ENCODE data around the gene EYS. TPM values are rescaled to one million over a fixed set of nuclear protein-coding genes. Genes with fewer than 3 reads are reported as not detected.
"Not testable (repeated sequence)": the region's sequence is repeated elsewhere in the genome, so short reads cannot be mapped to it uniquely, and the experiment has no call there.

Gene EYS
- total RNA-seq, 1 experiment from 2014 or later: 1.5 TPM

DNA sequence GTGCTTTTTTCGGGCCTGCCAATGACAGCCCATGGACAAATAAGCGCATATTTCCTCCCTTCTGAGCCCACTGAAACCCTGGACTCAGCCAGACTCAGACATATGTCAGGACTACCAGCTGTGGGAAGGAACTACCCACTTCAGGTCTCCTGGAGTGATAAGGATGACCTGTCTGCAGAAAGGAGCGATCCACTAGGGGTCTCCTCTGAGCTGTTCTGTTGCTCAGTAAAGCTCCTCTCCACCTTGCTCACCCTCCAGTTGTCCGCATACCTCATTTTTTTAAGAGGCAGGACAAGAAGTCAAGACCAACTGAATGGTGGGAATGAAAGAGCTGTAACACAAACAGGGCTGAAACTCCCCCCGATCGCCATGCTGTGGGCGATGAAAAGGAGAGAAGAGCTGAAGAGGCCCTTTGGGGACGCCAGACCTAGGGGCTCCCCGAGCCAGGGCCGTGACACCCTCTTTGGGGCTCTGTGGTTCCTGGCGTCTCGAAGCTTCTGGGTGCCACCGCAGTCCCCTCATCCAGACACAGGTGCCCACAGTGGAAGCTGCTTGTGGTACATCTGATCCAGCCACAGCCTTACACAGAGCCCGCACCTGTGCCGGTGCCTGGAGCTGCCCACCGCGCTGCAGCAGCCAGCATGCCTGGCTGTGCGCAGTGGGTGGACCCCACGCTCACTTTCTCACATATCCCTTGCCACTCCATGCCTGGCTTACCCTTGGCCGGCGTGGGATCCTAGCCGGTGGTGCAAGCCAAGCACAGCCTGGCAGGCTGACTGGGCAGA lies 68.8 kb downstream of the EYS start:
- CTCF ChIA-PET: interaction anchor here (0.6 to 1.7 kb wide), 6 partner anchors 8 to 1994 kb away, joined by 3 to 7 read pairs (median 3); no protein-coding TSS in a partner anchor
- intact Hi-C loops (cut with micrococcal nuclease): no loop called here
- DNase-seq (ENCODE audit: unreplicated experiment): peak; percentile 18
- no TSS peak for BruUV-seq (replicated peaks)
- H3K27me3 Mint-ChIP-seq (ENCODE audit: insufficient read depth, unreplicated experiment): no peaks in the 10 kb centered on the region
- H3K9me3 Mint-ChIP-seq (ENCODE audit: unreplicated experiment): no peaks in the 10 kb centered on the region
- H3K27ac Mint-ChIP-seq (ENCODE audit: low read depth, unreplicated experiment): no peak overlapping the region
- H3K36me3 Mint-ChIP-seq (ENCODE audit: insufficient read depth, unreplicated experiment): no peaks in the 10 kb centered on the region
- no peak overlapping the region for H3K4me3 Mint-ChIP-seq (ENCODE audit: unreplicated experiment)
- H3K4me1 Mint-ChIP-seq (ENCODE audit: insufficient read depth, unreplicated experiment): peaks cover 7% of the 10 kb centered on the region
- POLR2A ChIA-PET: no interaction called here
- TF ChIP-seq, protein P1, sequence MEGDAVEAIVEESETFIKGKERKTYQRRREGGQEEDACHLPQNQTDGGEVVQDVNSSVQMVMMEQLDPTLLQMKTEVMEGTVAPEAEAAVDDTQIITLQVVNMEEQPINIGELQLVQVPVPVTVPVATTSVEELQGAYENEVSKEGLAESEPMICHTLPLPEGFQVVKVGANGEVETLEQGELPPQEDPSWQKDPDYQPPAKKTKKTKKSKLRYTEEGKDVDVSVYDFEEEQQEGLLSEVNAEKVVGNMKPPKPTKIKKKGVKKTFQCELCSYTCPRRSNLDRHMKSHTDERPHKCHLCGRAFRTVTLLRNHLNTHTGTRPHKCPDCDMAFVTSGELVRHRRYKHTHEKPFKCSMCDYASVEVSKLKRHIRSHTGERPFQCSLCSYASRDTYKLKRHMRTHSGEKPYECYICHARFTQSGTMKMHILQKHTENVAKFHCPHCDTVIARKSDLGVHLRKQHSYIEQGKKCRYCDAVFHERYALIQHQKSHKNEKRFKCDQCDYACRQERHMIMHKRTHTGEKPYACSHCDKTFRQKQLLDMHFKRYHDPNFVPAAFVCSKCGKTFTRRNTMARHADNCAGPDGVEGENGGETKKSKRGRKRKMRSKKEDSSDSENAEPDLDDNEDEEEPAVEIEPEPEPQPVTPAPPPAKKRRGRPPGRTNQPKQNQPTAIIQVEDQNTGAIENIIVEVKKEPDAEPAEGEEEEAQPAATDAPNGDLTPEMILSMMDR (IDR thresholded peaks at IDR 0.05; ENCODE audit: unreplicated experiment): peak; percentile 28

DNA sequence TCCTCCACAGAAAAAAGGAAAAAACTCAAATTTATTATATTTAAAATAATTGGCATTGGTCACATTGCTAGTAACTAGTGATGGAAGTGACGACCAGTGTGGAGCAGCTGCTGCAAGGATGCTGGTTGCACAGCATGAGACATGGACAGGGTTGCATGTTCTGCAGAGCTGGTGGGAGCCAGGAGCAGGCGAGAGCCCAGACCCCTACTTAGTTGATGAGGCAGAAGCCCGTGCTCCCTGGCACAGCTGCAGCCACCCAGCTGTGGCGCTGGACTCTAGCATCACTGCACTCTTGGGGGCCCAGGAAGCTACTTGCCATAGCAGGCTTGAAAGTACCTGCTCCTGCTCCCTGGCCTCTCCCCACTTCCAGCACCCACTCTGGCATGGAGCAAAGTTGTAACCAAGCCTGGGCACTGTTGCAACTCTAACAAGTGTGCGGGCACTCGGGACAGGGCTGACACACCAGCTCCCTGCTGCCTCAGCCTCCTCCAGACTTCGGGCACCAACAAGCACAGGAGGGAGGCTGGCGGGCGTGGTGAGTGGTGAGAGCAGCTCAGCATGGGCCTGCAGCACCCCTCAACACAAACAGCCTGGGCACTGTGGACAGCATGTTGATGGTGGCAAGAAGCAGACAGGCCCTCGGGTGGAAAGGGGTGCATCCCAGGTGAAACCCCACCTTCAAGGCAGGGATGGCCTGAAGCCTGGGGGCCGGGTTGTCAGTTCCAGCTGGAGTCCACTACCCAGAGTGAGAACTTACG lies 69.6 kb downstream of the EYS start:
- CTCF ChIA-PET: interaction anchor here (0.6 to 1.7 kb wide), 5 partner anchors 9 to 1995 kb away, joined by 3 to 7 read pairs (median 3); no protein-coding TSS in a partner anchor
- POLR2A ChIA-PET: interaction anchor here (0.6 kb wide), 1 partner anchor 942 kb away, joined by 3 read pairs; no protein-coding TSS in a partner anchor
- Mint-ChIP-seq H3K36me3 (ENCODE audit: insufficient read depth, unreplicated experiment) (no peaks in the 10 kb centered on the region), H3K4me3 (ENCODE audit: unreplicated experiment) (no peak overlapping the region), H3K9me3 (ENCODE audit: unreplicated experiment) (no peaks in the 10 kb centered on the region), H3K27me3 (ENCODE audit: insufficient read depth, unreplicated experiment) (no peaks in the 10 kb centered on the region), H3K27ac (ENCODE audit: low read depth, unreplicated experiment) (no peak overlapping the region), H3K4me1 (ENCODE audit: insufficient read depth, unreplicated experiment) (peaks cover 7% of the 10 kb centered on the region)
- TF ChIP-seq, protein P1 (IDR thresholded peaks at IDR 0.05; ENCODE audit: unreplicated experiment): no peak
- intact Hi-C loops (cut with micrococcal nuclease): no loop called here
- DNase-seq (ENCODE audit: unreplicated experiment): no peak
- no TSS peak for BruUV-seq (replicated peaks)

DNA sequence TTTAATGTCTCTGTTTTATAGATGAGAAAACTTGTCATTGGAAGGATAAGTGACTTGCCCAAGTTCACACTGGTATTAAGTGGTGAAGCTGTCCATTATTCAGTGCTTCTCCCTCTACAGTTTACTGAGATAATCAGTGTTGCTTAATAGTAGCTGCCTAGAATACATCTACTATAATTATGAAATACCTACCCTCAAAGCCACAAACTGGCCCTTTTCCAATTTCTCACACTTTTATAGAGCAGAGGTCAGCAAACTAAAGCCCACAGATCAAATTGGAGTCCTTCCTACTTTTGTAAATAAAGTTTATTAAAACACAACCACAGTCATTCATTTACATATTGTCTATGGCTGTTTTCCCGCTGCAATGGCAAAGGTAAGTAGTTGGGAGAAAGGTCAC lies 73.5 kb downstream of the EYS start:
- H3K27me3 Mint-ChIP-seq (ENCODE audit: insufficient read depth, unreplicated experiment): no peaks in the 10 kb centered on the region
- no TSS peak for BruUV-seq (replicated peaks)
- no peaks in the 10 kb centered on the region for H3K36me3 Mint-ChIP-seq (ENCODE audit: insufficient read depth, unreplicated experiment)
- H3K9me3 Mint-ChIP-seq (ENCODE audit: unreplicated experiment): no peaks in the 10 kb centered on the region
- POLR2A ChIA-PET: interaction anchor here (1.6 kb wide), 1 partner anchor 10 kb away, joined by 4 read pairs; no protein-coding TSS in a partner anchor
- intact Hi-C loops (cut with micrococcal nuclease): no loop called here
- peak; percentile 79 for DNase-seq (ENCODE audit: unreplicated experiment)
- TF ChIP-seq, protein P1 (IDR thresholded peaks at IDR 0.05; ENCODE audit: unreplicated experiment): no peak
- peaks cover 7% of the 10 kb centered on the region for H3K4me1 Mint-ChIP-seq (ENCODE audit: insufficient read depth, unreplicated experiment)
- H3K4me3 Mint-ChIP-seq (ENCODE audit: unreplicated experiment): no peak overlapping the region
- CTCF ChIA-PET: no interaction called here
- no peak overlapping the region for H3K27ac Mint-ChIP-seq (ENCODE audit: low read depth, unreplicated experiment)

DNA sequence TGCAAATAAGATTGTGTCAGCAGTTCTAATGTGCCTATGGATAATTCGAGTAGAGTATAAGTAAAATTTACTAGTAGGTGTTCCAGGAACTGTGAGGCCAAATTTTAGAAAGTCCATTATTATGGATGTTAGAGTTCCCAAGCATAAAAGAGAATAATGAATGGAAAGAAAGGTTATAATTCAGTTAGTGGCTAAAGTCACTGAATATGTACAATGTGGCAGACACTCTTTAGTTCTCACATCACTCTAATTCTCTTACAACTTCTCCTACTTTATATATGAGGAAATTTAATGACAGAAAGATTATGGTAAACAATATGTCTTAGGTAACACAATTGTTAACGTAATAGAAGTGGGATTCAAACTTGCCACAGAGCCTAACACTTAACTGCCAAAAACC lies 75.3 kb downstream of the EYS start:
- no peak overlapping the region for H3K4me3 Mint-ChIP-seq (ENCODE audit: unreplicated experiment)
- TF ChIP-seq, protein P1 (IDR thresholded peaks at IDR 0.05; ENCODE audit: unreplicated experiment): no peak
- ChIA-PET POLR2A (no interaction called here), CTCF (no interaction called here)
- H3K9me3 Mint-ChIP-seq (ENCODE audit: unreplicated experiment): peaks cover 5% of the 10 kb centered on the region
- no peaks in the 10 kb centered on the region for H3K36me3 Mint-ChIP-seq (ENCODE audit: insufficient read depth, unreplicated experiment)
- no peak for DNase-seq (ENCODE audit: unreplicated experiment)
- intact Hi-C loops (cut with micrococcal nuclease): no loop called here
- no TSS peak for BruUV-seq (replicated peaks)
- no peak overlapping the region for H3K27ac Mint-ChIP-seq (ENCODE audit: low read depth, unreplicated experiment)
- H3K27me3 Mint-ChIP-seq (ENCODE audit: insufficient read depth, unreplicated experiment): no peaks in the 10 kb centered on the region
- peaks cover 7% of the 10 kb centered on the region for H3K4me1 Mint-ChIP-seq (ENCODE audit: insufficient read depth, unreplicated experiment)

DNA sequence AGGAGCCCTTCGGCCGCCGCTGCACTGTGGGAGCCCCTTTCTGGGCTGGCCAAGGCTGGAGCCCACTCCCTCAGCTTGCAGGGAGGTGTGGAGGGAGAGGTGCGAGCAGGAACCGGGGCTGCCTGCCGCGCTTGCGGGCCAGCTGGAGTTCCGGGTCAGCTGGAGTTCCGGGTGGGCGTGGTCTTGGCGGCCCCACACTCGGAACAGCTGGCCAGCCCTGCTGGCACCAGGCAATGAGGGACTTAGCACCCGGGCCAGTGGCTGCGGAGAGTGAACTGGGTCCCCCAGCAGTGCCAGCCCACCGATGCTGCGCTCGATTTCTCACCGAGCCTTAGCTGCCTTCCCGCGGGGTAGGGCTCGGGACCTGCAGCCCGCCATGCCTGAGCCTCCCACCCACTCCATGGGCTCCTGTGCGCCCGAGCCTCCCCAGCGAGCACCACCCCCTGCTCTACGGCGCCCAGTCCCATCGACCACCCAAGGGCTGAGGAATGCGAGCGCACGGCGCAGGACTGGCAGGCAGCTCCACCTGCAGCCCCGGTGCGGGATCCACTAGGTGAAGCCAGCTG lies 79.5 kb downstream of the EYS start:
- POLR2A ChIA-PET; BruUV-seq (replicated peaks); intact Hi-C loops (cut with micrococcal nuclease); H3K36me3 Mint-ChIP-seq (ENCODE audit: insufficient read depth, unreplicated experiment); H3K27me3 Mint-ChIP-seq (ENCODE audit: insufficient read depth, unreplicated experiment); H3K4me3 Mint-ChIP-seq (ENCODE audit: unreplicated experiment); H3K4me1 Mint-ChIP-seq (ENCODE audit: insufficient read depth, unreplicated experiment); DNase-seq (ENCODE audit: unreplicated experiment); H3K27ac Mint-ChIP-seq (ENCODE audit: low read depth, unreplicated experiment); H3K9me3 Mint-ChIP-seq (ENCODE audit: unreplicated experiment): not testable (repeated sequence)
- CTCF ChIA-PET: interaction anchor here (0.6 kb wide), 1 partner anchor 1323 kb away, joined by 3 read pairs; no protein-coding TSS in a partner anchor

Measured in MCF 10A (cell line).